Activated effector memory CD4-positive, alpha-beta T cell treated with anti-CD3 and anti-CD28 coated beads, Interleukin-2, amount 50 U/mL, for 16 hours (primary cell): ENCODE results near the gene RIPOR3.
"Not testable (repeated sequence)": the region's sequence is repeated elsewhere in the genome, so short reads cannot be mapped to it uniquely, and the experiment has no call there.

ENCODE experiments used
- DNase-seq: peaks from one replicate; pipeline ENCODE4 v3.0.0-alpha.2; 2020

Gene RIPOR3

GRCh38 chr20:50723672-50724071 is 32.3 kb upstream of the RIPOR3 start:
- DNase-seq: no peak

- DNase-seq: no peak
These were observed 31.2 kb upstream of the RIPOR3 start for GRCh38 chr20:50722424-50723155.

- no peak for DNase-seq
These were observed 30.5 kb upstream of the RIPOR3 start for GRCh38 chr20:50721881-50722281.

GRCh38 chr20:50720582-50720981 is 29.2 kb upstream of the RIPOR3 start:
- DNase-seq: no peak

- no peak for DNase-seq
These were observed 28.7 kb upstream of the RIPOR3 start for GRCh38 chr20:50720026-50720425.

- no peak for DNase-seq
These were observed 28.0 kb upstream of the RIPOR3 start for GRCh38 chr20:50719328-50719727.

- DNase-seq: no peak
These were observed 26.8 kb upstream of the RIPOR3 start for GRCh38 chr20:50717974-50718761.

- DNase-seq: no peak
These were observed 26.0 kb upstream of the RIPOR3 start for GRCh38 chr20:50717312-50717711.

GRCh38 chr20:50716518-50716917 is 25.2 kb upstream of the RIPOR3 start:
- DNase-seq: no peak

GRCh38 chr20:50715694-50716093 is 24.4 kb upstream of the RIPOR3 start:
- DNase-seq: no peak

- DNase-seq: not testable (repeated sequence)
These were observed 23.1 kb upstream of the RIPOR3 start for GRCh38 chr20:50714426-50714825.

GRCh38 chr20:50713657-50714101 is 22.3 kb upstream of the RIPOR3 start:
- no peak for DNase-seq

- no peak for DNase-seq
These were observed 21.7 kb upstream of the RIPOR3 start for GRCh38 chr20:50712771-50713656.

GRCh38 chr20:50711113-50711825 is 19.9 kb upstream of the RIPOR3 start:
- DNase-seq: no peak

GRCh38 chr20:50710492-50711063 is 19.2 kb upstream of the RIPOR3 start:
- no peak for DNase-seq

GRCh38 chr20:50709636-50709973 is 18.3 kb upstream of the RIPOR3 start:
- no peak for DNase-seq

- no peak for DNase-seq
These were observed 17.7 kb upstream of the RIPOR3 start for GRCh38 chr20:50708845-50709635.

- DNase-seq: no peak
These were observed 13.6 kb upstream of the RIPOR3 start for GRCh38 chr20:50704971-50705370.

- no peak for DNase-seq
These were observed 13.2 kb upstream of the RIPOR3 start for GRCh38 chr20:50704514-50704913.

GRCh38 chr20:50703651-50704438 is 12.5 kb upstream of the RIPOR3 start:
- not testable (repeated sequence) for DNase-seq
